ENCODE data around the gene HAO1.
"Not testable (repeated sequence)": the region's sequence is repeated elsewhere in the genome, so short reads cannot be mapped to it uniquely, and the experiment has no call there.

The HAO1 gene

DNA sequence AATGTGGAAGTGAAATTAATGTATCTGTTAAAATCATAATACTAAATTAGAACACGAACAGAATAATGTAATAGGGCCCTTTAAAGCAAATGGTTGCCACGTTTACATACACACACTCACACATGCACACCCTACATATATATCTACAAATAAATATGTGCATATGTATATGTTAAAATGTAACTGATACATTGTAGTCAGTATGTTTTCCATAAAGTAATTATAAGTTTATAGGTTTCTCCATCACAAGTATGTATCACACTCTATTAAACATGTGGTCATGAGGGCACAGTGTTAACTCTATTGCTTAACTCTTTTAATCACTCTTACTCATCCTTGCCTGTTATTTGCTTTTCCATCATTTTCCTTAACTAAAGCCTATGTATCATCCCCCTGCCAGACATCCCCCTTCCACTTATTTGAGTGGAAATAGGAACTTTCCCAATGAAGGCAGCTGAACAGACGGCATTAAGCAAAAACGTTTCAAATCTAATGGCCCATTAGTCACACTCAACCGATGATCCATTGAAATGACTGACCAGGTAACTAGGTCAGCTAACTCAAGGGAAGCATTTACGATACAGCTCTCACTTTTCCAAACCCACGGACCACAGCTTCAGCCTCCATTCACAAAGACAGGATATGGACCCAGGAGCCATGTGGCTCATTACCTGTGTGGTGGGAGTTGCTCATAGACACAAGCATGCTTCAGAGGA is 89.3 kb downstream of the HAO1 start:
- no peak for DNase-seq

DNA sequence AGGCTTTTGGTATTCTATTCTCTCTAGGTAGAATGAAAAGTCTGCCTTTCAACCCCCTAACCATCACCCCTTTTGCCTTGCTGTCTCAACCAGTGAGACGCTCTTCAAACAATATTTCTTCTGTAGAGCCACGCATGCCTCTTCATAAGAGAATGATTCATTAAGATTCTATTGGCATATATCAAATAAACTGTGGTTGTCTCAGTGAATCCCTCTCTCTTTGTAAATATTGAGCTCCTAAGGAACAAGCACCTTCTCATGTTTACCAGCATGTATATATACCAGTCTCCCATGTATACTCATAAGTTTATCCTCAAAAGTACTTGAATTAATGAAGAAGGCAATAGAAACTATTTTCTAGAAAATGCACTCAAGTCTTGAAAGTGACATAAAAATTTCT is 90.6 kb downstream of the HAO1 start:
- no peak for DNase-seq

DNA sequence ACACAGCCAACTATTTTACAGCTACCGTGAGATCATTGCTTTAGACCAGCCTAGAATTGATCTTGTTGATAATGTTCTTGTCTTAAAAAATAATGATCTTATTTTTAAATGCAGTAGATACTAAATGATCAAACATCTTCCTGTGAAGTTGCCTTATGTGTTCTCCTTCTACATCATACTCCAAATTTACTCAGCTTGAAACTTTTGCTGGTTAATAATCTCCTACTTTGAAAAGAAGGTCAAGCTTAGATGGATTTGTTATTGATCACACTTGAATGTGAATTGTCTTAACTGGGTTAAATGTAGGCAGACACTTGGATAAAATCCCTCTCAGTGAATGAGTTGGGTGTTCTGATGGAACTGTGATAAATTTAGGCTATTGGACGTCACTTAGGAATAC is 91.9 kb downstream of the HAO1 start:
- DNase-seq, result no peak

DNA sequence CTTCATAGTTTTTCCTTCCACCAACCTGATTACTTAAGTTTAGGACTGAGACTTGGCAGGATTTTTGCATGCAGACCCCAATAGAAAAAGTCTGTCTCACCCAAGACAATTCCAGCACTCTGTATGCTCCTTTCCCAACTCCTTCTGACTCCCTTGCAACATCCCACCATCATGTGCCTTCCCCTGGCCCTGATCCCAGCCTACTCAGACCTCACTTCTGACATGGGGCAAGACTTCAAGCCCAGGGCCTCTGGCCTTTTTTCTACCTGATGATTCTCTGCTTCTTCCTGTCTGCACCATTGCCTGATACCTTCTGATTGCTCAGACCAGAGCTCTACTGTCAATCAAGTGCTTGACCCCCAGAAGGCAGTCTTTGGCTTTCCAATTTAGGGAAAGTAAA is 96.6 kb downstream of the HAO1 start:
- no peak for DNase-seq

DNA sequence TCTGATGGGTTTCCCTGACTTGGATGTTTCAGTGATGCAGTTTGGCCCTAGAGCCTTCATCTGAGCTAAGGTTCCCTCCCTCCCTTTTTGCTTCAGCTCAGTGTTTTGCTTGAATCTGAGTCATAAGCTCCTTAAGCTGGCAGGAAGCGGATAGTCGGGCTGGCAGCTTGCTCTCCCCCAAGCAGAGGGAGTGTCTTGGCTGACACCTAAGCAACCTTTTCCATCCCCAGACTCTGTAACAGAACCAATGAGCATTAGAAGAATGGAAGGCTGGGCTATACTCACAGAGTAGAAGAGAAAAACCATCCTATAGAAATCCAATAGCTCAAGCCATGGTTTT is 98.3 kb downstream of the HAO1 start:
- DNase-seq, result no peak

DNA sequence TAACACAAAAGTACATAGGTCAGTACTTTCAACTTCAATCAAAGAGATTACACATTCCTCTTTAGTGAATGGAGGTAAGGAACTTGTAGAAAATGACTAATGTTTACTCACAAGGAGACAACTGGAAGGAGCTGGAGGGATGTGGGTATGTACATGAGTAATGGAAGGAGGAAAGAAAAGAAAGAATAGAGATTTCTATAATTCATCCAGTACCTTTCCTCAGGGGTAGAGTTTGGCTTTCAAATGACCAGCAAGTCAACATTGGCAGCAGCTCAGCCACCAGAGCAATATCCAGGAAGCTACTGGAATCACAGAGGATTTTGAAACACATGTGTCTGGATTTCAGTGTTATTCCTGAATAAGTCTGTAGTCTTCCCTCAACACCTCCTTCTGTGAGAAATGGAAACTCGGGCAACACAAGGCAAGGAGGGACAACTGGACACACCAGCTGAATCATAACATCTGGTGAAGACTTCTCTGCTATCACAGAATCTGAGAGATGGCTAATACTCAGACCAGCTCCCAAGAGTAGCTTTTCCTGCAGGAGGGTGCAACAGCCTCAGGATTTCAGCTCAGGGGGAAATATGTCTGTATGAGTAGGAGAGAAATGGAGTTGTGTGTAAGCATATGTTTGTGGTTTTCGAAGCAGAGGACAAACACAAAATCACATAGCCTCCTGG is 98.8 kb downstream of the HAO1 start:
- DNase-seq, result no peak

DNA sequence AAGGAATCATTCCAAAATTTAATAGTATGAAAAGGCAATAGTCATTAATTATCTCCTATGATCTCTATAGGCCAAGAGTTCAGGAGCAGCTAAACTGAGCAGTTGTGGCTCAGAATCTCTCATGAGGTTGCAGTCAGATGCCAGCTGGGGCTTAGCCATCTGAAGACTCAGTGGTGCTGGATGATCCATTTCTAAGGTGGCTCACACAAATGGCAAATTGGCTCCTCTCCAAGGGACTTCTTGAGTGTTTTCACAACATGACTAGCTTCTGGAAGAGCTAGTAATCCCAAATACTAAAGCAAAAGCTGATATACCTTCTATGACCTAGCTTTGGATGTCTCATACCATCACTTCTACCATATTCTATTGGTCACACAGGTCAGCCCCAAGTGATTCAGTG is 104.2 kb downstream of the HAO1 start:
- DNase-seq, result no peak

DNA sequence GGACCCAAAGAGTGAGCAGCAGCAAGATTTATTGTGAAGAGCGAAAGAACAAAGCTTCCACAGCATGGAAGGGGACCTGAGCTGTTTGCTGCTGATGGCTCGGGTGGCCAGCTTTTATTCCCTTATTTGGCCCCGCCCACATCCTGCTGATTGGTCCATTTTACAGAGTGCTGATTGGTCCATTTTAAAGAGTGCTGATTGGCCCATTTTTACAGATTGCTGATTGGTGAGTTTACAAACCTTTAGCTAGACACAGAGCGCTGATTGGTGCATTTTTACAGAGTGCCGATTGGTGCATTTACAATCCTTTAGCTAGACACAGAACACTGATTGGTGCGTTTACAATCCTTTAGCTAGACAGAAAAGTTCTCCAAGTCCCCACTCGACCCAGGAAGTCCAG is 105.8 kb downstream of the HAO1 start:
- DNase-seq, result not testable (repeated sequence)

Measured in DMS79 (cell line).